ENCODE measurements around the gene FZD4.

- TF ChIP-seq POLR2A (IDR thresholded peaks at IDR 0.05) (no peak), CTCF (IDR thresholded peaks at IDR 0.05) (no peak)
These were observed 23.1 kb upstream of the FZD4 start for GRCh38 chr11:86978247-86978646.

Measured in ovary (tissue), 3 donors.